Measurements from ENCODE around the gene VPS54.

VPS54 gene

GRCh38 chr2:63843791-63844190 is 175.4 kb downstream of the VPS54 start:
- no peak for DNase-seq (ENCODE audit: low spot score)

GRCh38 chr2:63843093-63843492 is 176.1 kb downstream of the VPS54 start:
- DNase-seq (ENCODE audit: low spot score): no peak

GRCh38 chr2:63842149-63843061 is 176.8 kb downstream of the VPS54 start:
- DNase-seq (ENCODE audit: low spot score): peak; percentile 53

All from kidney tubule cell (primary cell).